Body of pancreas (tissue), 4 donors: ENCODE measurements around the gene CHMP4A. TPM values are rescaled to one million over a fixed set of nuclear protein-coding genes. Genes with fewer than 3 reads are reported as not detected.
A peak's percentile ranks its signal among the peaks of the same experiment; 100 is the strongest.
"Not testable (repeated sequence)": the region's sequence is repeated elsewhere in the genome, so short reads cannot be mapped to it uniquely, and the experiment has no call there.

Experiments
- ATAC-seq: fragments of 150-250 bp; one replicate; pipeline ENCODE4 v1.9.1; 2016
- DNase-seq, 4 donors: peaks; one replicate each; pipeline ENCODE4 v3.0.0-alpha.2; 2019
- H3K27ac ChIP-seq, 4 donors: fragments of 200-600 bp; sonication (generic); 1 replicate in 3 of 4; 2 replicates in 1 of 4; pipeline versions ENCODE4 v1.5.1 to v1.6.1; 2016 to 2019; ENCODE audit warnings: mild to moderate bottlenecking in 1 of 4, mixed read lengths in 1 of 4, moderate library complexity in 1 of 4
- H3K27me3 ChIP-seq, 2 donors: fragments of 200-600 bp; sonication (generic); one replicate each; pipeline ENCODE4 v1.6.0; 2016; ENCODE audit warnings: mild to moderate bottlenecking in 1 of 2
- H3K36me3 ChIP-seq, 2 donors: fragments of 200-600 bp; sonication (generic); replicated peaks in 1 of 2; 2 replicates each; pipeline ENCODE4 v1.5.1; 2016; ENCODE audit warnings: low read depth in 2 of 2; ENCODE audit not compliant: insufficient read depth in 1 of 2
- H3K4me1 ChIP-seq: fragments of 200-600 bp; sonication (generic); one replicate; pipeline ENCODE4 v1.6.0; 2016
- H3K4me3 ChIP-seq, 2 donors: fragments of 200-600 bp; sonication (generic); 1 replicate in 1 of 2; 2 replicates in 1 of 2; pipeline ENCODE4 v1.5.1; 2016 to 2019
- H3K9me3 ChIP-seq, 3 donors: fragments of 200-600 bp; sonication (generic); 1 replicate in 2 of 3; 2 replicates in 1 of 3; pipeline ENCODE4 v1.5.1; 2016
- POLR2A ChIP-seq, 3 donors: fragments of 450-650 bp; IDR thresholded peaks; one replicate each; pipeline ENCODE4 v1.6.1; 2016; ENCODE audit warnings: antibody characterized with exemption in 3 of 3, mild to moderate bottlenecking in 2 of 3
- WGBS, 2 donors: methylation state at CpG; one replicate each; pipeline ENCODE4 v1.1.5; 2017; 5-methylcytosine and 5-hydroxymethylcytosine counted together
- intact Hi-C: fragments of 100-400 bp; cut with DNase I; formaldehyde crosslinking; loops from one replicate; pipeline ENCODE4 v1.15.1; 2023
- total RNA-seq, 2 donors: library from RNA; depleted of rRNA; stranded (reverse); fragments of >200 nt; gene quantifications; one replicate each; pipeline ENCODE4 v1.1.0, GENCODE V29; 2016
- TF ChIP-seq, protein P1 (sequence below), 7 experiments: fragments of 450-650 bp in 4 of 7; fragments of 200-600 bp in 3 of 7; sonication (generic) in 3 of 7; IDR thresholded peaks; one replicate each; pipeline ENCODE4 v1.5.1; 2016 to 2019; ENCODE audit warnings: antibody characterized with exemption in 7 of 7

The CHMP4A gene
- total RNA-seq, 2 donors from 2014 or later, result 28.5 to 32.0 TPM

DNA sequence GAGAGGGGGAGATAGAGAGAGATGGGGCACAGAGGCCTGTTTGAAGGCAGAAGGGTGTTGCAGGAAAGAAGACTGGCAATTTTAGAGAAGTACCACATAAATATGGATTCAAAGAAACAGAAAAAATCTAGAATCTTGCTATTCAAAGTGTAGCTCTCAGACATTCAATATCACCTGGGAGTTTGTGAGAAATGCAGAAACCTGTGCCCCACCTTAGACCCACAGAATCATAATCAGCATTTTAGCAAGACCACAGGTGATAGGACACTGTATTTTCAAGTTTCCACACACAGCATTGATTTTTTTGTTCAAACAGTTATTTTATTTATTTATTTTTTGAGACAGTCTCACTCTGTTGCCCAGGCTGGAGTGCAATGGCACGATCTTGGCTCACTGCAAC is 15.6 kb upstream of the CHMP4A start:
- Histone ChIP-seq H3K9me3 (no peaks in the 10 kb centered on the region), H3K4me3 (no peak overlapping the region), H3K4me1 (peaks cover 21% of the 10 kb centered on the region), H3K27me3 (no peaks in the 10 kb centered on the region), H3K27ac (no peak overlapping the region), H3K36me3 (no peaks in the 10 kb centered on the region)
- TF ChIP-seq, protein P1, sequence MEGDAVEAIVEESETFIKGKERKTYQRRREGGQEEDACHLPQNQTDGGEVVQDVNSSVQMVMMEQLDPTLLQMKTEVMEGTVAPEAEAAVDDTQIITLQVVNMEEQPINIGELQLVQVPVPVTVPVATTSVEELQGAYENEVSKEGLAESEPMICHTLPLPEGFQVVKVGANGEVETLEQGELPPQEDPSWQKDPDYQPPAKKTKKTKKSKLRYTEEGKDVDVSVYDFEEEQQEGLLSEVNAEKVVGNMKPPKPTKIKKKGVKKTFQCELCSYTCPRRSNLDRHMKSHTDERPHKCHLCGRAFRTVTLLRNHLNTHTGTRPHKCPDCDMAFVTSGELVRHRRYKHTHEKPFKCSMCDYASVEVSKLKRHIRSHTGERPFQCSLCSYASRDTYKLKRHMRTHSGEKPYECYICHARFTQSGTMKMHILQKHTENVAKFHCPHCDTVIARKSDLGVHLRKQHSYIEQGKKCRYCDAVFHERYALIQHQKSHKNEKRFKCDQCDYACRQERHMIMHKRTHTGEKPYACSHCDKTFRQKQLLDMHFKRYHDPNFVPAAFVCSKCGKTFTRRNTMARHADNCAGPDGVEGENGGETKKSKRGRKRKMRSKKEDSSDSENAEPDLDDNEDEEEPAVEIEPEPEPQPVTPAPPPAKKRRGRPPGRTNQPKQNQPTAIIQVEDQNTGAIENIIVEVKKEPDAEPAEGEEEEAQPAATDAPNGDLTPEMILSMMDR (IDR thresholded peaks at IDR 0.05), result no peak
- no peak for TF ChIP-seq POLR2A (IDR thresholded peaks at IDR 0.05)
- ATAC-seq (no peak), DNase-seq (no peak)
- 0 to 23% methylated on average over 1 of the region's 1 CpG for WGBS, 2 donors
- intact Hi-C loops, result no loop called here

DNA sequence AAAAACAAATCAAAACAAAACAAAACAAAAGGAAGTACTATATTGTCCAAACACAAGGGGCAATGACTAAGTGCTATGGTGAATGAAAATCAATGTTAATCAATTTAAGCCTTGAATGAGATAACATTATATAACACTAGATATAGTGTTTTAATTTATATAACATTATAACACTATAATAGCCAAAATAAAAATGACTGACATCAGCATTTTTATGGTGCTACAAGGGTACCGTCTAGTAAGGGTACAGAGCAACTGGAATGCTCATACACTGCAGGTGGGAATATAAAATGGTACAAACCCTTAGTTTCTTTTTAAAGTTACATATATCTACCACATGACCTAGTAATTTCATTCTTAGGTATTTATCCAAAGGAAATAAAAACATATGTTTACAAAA is 13.2 kb upstream of the CHMP4A start:
- TF ChIP-seq POLR2A (IDR thresholded peaks at IDR 0.05), result no peak
- TF ChIP-seq, protein P1 (IDR thresholded peaks at IDR 0.05), result no peak
- WGBS, 2 donors, result 75 to 87% methylated on average over 1 of the region's 1 CpG
- intact Hi-C loops, result no loop called here
- H3K36me3 ChIP-seq, result no peaks in the 10 kb centered on the region
- H3K4me1 ChIP-seq, result peaks cover 9% of the 10 kb centered on the region
- ATAC-seq, result no peak
- H3K27me3 ChIP-seq, result no peaks in the 10 kb centered on the region
- no peaks in the 10 kb centered on the region for H3K9me3 ChIP-seq
- no peak overlapping the region for H3K27ac ChIP-seq
- no peak for DNase-seq
- H3K4me3 ChIP-seq, result no peak overlapping the region

DNA sequence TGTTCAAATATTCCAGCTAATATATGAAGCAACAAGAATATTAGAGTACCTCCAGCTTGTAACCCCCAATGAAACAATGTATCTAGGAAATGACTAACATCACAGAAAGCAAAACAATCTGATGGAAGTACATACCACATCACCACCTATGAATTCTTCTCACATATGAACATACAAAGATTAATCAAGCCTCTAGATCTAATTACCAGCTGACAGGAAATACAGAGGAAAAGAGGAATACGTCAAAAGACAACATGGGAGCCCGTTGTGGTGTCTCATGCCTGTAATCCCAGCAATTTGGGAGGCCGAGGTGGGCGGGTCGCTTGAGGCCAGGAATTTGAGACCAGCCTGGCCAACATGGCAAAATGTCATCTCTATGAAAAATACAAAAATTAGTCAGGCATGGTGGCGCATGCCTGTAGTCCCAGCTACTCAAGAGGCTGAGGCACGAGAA is 11.4 kb upstream of the CHMP4A start:
- H3K27ac ChIP-seq, result no peak overlapping the region
- ATAC-seq, result no peak
- no peaks in the 10 kb centered on the region for H3K4me1 ChIP-seq
- TF ChIP-seq, protein P1 (IDR thresholded peaks at IDR 0.05), result no peak
- no peak for TF ChIP-seq POLR2A (IDR thresholded peaks at IDR 0.05)
- H3K4me3 ChIP-seq, result no peak overlapping the region
- intact Hi-C loops, result no loop called here
- no peak for DNase-seq
- WGBS, 2 donors, result 83 to 89% methylated on average over 7 of the region's 7 CpGs
- H3K36me3 ChIP-seq, result no peaks in the 10 kb centered on the region
- no peaks in the 10 kb centered on the region for H3K27me3 ChIP-seq
- H3K9me3 ChIP-seq, result no peaks in the 10 kb centered on the region

DNA sequence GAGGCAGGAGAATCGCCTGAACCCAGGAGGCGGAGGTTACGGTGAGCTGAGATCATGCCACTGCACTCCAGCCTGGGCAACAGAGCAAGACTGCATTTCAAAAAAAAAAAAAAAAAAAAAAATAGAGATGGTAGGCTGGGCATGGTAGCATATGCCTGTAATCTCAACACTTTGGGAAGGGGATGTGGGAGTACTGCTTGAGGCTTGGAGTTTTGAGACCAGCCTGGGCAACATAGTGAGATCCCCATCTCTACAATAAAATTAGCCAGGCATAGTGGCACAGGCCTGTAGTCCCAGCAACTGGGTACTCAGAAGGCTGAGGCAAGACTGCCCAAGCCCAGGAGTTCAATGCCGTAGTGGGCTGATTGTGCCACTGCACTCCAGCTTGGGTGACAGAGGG is 9.7 kb upstream of the CHMP4A start:
- DNase-seq, intact Hi-C loops, ATAC-seq, H3K36me3 ChIP-seq, H3K4me3 ChIP-seq, H3K9me3 ChIP-seq, H3K27ac ChIP-seq, H3K27me3 ChIP-seq, H3K4me1 ChIP-seq: not testable (repeated sequence)
- WGBS, 2 donors, result 99 to 100% methylated on average over 3 to 4 of the region's 4 CpGs

DNA sequence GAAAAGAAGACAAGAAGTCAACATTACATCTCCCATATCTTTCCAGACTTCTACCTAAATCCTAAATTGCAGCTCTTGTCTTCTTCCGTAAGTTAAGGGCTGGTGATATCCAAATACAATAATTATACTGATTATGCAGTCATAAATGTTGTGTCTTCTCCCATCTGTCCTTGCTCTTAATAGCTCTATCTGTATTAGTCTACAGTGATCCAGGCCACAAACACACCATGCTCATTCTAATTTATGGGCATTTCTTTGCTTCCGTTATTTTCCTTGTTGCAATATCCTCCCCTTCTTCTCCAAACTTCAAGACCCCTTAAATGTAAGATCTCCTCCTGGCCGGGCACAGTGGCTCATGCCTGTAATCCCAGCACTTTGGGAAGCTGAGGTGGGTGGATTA is 6.2 kb upstream of the CHMP4A start:
- Histone ChIP-seq H3K4me1 (peaks cover 10% of the 10 kb centered on the region), H3K27me3 (no peaks in the 10 kb centered on the region), H3K9me3 (no peaks in the 10 kb centered on the region), H3K4me3 (no peak overlapping the region), H3K36me3 (peaks cover 0 to 4% of the 10 kb centered on the region in 2 donors), H3K27ac (no peak overlapping the region)
- DNase-seq (peak in 1 of 4 donors; percentile 1), ATAC-seq (no peak)
- intact Hi-C loops, result no loop called here
- 61 to 63% methylated on average over 3 of the region's 3 CpGs for WGBS, 2 donors
- TF ChIP-seq POLR2A (IDR thresholded peaks at IDR 0.05), result no peak
- TF ChIP-seq, protein P1 (IDR thresholded peaks at IDR 0.05), result no peak
